Stimulated activated CD8-positive, alpha-beta memory T cell treated with anti-CD3 and anti-CD28 coated beads, Interleukin-4, amount 100 ng/mL, for 48 hours (primary cell): ENCODE results near the gene SERF1A.
"Not testable (repeated sequence)": the region's sequence is repeated elsewhere in the genome, so short reads cannot be mapped to it uniquely, and the experiment has no call there.

ENCODE experiments used
- DNase-seq: peaks from one replicate; pipeline ENCODE4 v3.0.0-alpha.2; 2020

The SERF1A gene

GRCh38 chr5:70900533-70901271 is at the start of gene SERF1A:
SERF1A (plus strand) TSS chr5:70900669; CDS start chr5:70900870, 201 bp downstream.
- DNase-seq, result not testable (repeated sequence)

GRCh38 chr5:70866778-70867177 is 33.7 kb upstream of the SERF1A start:
- not testable (repeated sequence) for DNase-seq

GRCh38 chr5:70870626-70871025 is 29.8 kb upstream of the SERF1A start:
- not testable (repeated sequence) for DNase-seq

- DNase-seq, result not testable (repeated sequence)
These were observed 4.4 kb upstream of the SERF1A start for GRCh38 chr5:70896076-70896475.

- not testable (repeated sequence) for DNase-seq
These were observed 753 bp downstream of the SERF1A start for GRCh38 chr5:70901272-70901571.

- not testable (repeated sequence) for DNase-seq
These were observed 6.2 kb downstream of the SERF1A start for GRCh38 chr5:70906624-70907023.

GRCh38 chr5:70916829-70917228 is 16.4 kb downstream of the SERF1A start:
- DNase-seq, result not testable (repeated sequence)

GRCh38 chr5:70925211-70925562 is 24.7 kb downstream of the SERF1A start:
- not testable (repeated sequence) for DNase-seq

- not testable (repeated sequence) for DNase-seq
These were observed 31.4 kb downstream of the SERF1A start for GRCh38 chr5:70931709-70932368.

GRCh38 chr5:70932560-70932959 is 32.1 kb downstream of the SERF1A start:
- not testable (repeated sequence) for DNase-seq

- DNase-seq, result not testable (repeated sequence)
These were observed 52.6 kb downstream of the SERF1A start for GRCh38 chr5:70953068-70953467.
